K562 treated with DMSO at 1 percent for 4 hours (cell line): Measurements from ENCODE around the gene ECPAS. TPM values are rescaled to one million over a fixed set of nuclear protein-coding genes. Genes with fewer than 3 reads are reported as not detected.

Experiments
- total RNA-seq: library from RNA; unstranded; fragments of 300-600 nt; gene quantifications from 2 replicates; pipeline ENCODE4 v1.2.3, GENCODE V29; 2022; ENCODE audit not compliant: insufficient read depth

ECPAS gene, protein sequence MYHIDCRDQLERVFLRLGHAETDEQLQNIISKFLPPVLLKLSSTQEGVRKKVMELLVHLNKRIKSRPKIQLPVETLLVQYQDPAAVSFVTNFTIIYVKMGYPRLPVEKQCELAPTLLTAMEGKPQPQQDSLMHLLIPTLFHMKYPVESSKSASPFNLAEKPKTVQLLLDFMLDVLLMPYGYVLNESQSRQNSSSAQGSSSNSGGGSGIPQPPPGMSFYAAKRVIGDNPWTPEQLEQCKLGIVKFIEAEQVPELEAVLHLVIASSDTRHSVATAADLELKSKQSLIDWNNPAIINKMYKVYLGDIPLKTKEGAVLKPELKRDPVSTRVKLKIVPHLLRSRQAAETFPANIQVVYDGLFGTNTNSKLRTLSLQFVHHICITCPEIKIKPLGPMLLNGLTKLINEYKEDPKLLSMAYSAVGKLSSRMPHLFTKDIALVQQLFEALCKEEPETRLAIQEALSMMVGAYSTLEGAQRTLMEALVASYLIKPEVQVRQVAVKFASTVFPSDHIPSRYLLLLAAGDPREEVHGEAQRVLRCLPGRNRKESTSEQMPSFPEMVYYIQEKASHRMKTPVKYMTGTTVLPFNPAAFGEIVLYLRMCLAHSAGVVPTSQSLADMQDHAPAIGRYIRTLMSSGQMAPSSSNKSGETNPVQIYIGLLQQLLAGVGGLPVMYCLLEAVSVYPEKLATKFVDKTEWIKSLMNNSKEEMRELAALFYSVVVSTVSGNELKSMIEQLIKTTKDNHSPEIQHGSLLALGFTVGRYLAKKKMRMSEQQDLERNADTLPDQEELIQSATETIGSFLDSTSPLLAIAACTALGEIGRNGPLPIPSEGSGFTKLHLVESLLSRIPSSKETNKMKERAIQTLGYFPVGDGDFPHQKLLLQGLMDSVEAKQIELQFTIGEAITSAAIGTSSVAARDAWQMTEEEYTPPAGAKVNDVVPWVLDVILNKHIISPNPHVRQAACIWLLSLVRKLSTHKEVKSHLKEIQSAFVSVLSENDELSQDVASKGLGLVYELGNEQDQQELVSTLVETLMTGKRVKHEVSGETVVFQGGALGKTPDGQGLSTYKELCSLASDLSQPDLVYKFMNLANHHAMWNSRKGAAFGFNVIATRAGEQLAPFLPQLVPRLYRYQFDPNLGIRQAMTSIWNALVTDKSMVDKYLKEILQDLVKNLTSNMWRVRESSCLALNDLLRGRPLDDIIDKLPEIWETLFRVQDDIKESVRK (N-terminal part only)
- total RNA-seq: 29.6 and 30.3 TPM in 2 replicates

DNA sequence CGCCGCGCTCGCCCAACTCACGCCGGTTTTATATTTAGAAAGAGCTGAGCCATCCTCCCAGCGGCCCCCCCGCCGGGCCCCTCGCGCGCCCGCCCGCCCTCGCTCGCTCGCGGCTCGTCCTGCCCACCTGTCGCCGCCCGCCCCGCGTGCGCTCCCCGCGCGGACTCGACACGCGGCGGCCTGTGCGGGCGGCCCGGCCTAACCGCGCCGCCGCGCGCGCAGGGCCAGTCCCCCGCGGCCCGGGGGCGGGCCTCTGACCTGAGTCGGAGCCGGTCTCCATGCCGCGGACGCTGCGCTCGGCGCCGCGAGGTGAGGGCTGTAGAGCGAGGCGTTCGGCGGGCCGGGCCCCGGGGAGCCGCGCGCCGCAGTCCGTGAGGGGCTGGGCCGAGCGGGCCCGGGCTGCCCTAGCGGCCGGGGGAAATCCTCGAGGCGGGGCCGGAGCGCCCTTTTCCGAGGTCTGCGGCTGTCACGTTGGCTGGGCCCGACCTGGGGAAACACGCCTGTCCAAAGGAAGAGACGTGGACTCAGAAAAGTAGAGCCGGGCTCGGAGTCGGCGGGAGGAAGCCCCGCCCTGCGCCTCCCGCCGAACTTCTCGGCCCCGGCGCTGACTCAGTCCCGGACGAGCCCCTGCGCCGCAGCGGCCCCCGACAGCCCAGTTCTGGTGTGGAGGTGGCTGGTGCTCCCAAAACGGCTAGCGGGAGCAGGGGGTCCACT lies at the start of gene ECPAS:
Gene ECPAS, minus strand, starts transcription at position 526 of the 714 bp plus-strand sequence. CDS start 11,465 bp downstream, outside the sequence.

DNA sequence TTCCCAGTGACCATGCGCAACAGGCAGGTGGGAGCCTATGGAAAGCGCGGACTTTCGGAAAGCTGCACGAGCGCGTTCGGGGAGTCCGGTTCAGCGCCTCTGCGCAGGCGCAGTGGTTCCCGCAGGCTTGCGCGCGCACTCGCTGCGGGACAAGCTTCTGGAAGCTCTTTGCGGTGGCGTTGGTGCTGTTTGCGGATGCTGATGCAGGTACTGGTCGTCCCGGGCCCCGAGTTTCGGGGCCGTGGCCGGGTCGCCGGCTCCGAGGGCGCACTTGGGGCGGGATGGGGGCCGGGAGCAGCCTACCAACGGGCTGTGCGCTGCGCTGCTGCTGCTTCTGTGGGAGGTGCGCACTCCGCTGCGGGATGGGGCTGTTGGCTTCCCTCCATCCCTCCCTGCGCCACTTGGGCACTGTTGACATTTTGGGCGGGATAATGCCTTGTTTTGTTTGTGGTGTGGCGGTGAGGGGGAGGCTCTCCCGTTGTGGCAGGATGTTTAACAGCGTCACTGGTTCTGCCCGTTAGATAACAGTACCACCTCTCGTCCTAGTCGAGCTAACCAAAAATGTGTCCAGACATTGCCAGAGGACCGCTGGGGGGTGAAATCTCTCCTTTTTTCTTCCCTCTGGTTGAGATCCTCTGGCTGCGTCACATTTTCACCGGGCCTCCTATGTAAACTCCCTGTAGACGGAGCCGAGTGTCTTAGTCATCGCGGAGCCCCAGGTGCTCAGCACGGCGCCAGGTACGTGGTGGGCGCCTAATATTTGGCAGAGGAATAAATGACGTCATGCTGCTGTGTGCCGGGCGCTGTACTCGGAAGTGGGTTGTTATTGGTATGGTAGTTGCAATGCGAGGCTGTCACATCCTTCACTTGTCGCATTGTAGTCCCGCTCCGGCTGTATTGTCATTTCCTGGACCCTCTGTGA lies 41.1 kb upstream of the ECPAS start, which contains the start of gene ZNF483:
Gene ZNF483, plus strand, starts transcription at position 124 of the 922 bp plus-strand sequence. CDS start 2,217 bp downstream, outside the sequence.

DNA sequence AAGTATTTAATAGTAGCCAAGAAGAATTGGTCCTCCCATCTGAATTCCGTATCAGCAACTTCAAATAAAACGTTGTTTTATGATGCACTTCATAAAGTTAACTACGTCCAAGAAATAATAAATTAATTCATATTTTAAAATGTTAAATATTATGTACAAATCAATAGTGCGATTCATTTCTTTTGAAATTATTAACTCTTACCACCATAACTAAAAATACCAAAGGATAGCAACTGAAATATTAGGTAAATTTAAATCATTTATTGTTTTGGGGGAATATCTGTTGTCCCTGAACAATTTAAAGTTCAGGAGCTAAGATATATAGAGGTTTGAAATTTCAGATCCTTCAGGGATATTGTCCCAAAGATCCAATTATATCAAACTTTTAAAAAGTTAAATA lies 154.1 kb downstream of the ECPAS start, which contains the start of gene OR2K2:
Gene OR2K2, minus strand, starts transcription at position 101 of the 400 bp plus-strand sequence. CDS start 1,791 bp downstream, outside the sequence.

Other genes with a start within 250 kb of the ECPAS start
- not detected in 2 replicates for gene OR2K2, start 154.2 kb downstream of the ECPAS start, total RNA-seq
- not detected in 2 replicates for gene ZNF483, start 40.8 kb upstream of the ECPAS start, total RNA-seq
- gene PTGR1, start 115.3 kb upstream of the ECPAS start, total RNA-seq: not detected in 2 replicates
- 5.5 and 6.7 TPM in 2 replicates for gene DNAJC25, start 147.0 kb upstream of the ECPAS start, total RNA-seq
- 13.3 and 15.7 TPM in 2 replicates for gene GNG10, start 177.2 kb upstream of the ECPAS start, total RNA-seq